Activated CD8-positive, alpha-beta T cell treated with anti-CD3 and anti-CD28 coated beads, Interleukin-2, amount 10 ng/mL, durations not matched to agents 7 days and 5 days (primary cell): ENCODE data around the gene ADAMTSL2. TPM values are rescaled to one million over a fixed set of nuclear protein-coding genes. Genes with fewer than 3 reads are reported as not detected.

ENCODE experiments used
- ATAC-seq: fragments of 150-1000 bp; cut with Tn5 transposase; one replicate; pipeline ENCODE4 v1.10.0; 2021; ENCODE audit warnings: moderate library complexity
- CTCF ChIA-PET: fragments of 350-600 bp; sonication (Branson Sonifier 250); formaldehyde crosslinking; loops from one replicate; lab custom pipeline; 2021; ENCODE audit warnings: antibody characterized with exemption; lab: Charles Lee
- POLR2A ChIA-PET: fragments of 350-600 bp; sonication (Branson Sonifier 250); formaldehyde crosslinking; loops from one replicate; lab custom pipeline; 2021; ENCODE audit warnings: antibody characterized with exemption; lab: Charles Lee
- DNase-seq: peaks from one replicate; pipeline ENCODE4 v3.0.0-alpha.2; 2020
- H3K27ac Mint-ChIP-seq: one replicate; pipeline ENCODE4 v1.8.0; 2021; ENCODE audit warnings: mild to moderate bottlenecking, mixed read lengths
- H3K27me3 Mint-ChIP-seq: one replicate; pipeline ENCODE4 v1.8.0; 2021; ENCODE audit warnings: low read depth, mixed read lengths
- H3K36me3 Mint-ChIP-seq: one replicate; pipeline ENCODE4 v1.8.0; 2021; ENCODE audit warnings: low read depth, mixed read lengths
- H3K4me1 Mint-ChIP-seq: one replicate; pipeline ENCODE4 v1.8.0; 2021; ENCODE audit warnings: low read depth, mixed read lengths
- H3K4me3 Mint-ChIP-seq: one replicate; pipeline ENCODE4 v1.8.0; 2021; ENCODE audit warnings: mild to moderate bottlenecking, mixed read lengths
- H3K9me3 Mint-ChIP-seq: one replicate; pipeline ENCODE4 v1.8.0; 2022; ENCODE audit warnings: mixed read lengths; ENCODE audit not compliant: insufficient read depth
- total RNA-seq, 2 experiments: library from RNA; stranded (reverse); gene quantifications; one replicate each; pipeline ENCODE4 v1.2.3, GENCODE V29; 2021

Gene ADAMTSL2
- total RNA-seq, 2 experiments from 2014 or later, result not detected

DNA sequence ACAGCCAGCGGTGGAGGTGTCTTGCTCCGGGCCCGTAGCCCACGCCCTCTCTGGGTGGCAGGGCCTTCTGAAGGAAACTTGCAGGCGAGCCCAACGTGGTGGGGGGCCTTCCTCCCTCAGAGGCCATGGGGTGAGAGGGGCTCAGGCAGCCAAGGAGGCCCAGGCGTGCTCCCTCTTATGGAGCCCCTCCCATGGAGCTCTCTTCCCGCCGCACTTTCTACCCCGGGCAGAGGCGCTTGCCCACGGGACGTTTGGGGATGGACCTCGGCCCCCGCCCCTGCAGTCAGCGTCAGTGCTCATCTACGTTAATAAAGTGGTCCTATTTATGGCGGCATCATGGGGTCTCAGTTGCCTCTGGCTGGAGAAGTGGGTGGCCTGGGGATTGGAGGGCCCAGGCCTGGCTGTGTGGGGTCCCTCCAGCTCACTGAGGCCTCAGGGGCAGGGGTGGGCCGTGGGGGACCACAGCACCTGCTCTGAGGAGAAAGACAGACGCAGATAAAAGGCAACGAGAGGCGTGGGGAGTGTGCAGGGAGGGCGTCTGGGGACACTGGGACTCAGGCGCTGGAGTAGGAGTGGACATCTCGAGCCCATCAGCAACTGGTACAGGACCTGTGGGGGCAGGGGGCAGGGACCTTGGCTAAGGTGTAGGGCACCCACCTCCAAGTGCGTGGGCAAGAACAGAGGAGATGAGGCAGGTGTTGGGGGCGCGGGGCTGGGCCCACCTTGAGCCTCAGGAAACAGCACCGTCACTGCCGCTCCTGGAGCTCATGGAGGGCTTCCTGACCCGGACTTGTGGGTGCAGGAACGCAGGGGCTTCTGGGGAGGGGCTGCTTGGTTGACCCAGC, 40.9 kb downstream of the ADAMTSL2 start:
- ChIA-PET CTCF (no interaction called here), POLR2A (no interaction called here)
- H3K4me3 Mint-ChIP-seq, result no peak overlapping the region
- peaks cover 23% of the 10 kb centered on the region for H3K27me3 Mint-ChIP-seq
- no peaks in the 10 kb centered on the region for H3K9me3 Mint-ChIP-seq
- no peaks in the 10 kb centered on the region for H3K36me3 Mint-ChIP-seq
- ATAC-seq, result no peak
- no peaks in the 10 kb centered on the region for H3K4me1 Mint-ChIP-seq
- no peak overlapping the region for H3K27ac Mint-ChIP-seq
- no peak for DNase-seq

DNA sequence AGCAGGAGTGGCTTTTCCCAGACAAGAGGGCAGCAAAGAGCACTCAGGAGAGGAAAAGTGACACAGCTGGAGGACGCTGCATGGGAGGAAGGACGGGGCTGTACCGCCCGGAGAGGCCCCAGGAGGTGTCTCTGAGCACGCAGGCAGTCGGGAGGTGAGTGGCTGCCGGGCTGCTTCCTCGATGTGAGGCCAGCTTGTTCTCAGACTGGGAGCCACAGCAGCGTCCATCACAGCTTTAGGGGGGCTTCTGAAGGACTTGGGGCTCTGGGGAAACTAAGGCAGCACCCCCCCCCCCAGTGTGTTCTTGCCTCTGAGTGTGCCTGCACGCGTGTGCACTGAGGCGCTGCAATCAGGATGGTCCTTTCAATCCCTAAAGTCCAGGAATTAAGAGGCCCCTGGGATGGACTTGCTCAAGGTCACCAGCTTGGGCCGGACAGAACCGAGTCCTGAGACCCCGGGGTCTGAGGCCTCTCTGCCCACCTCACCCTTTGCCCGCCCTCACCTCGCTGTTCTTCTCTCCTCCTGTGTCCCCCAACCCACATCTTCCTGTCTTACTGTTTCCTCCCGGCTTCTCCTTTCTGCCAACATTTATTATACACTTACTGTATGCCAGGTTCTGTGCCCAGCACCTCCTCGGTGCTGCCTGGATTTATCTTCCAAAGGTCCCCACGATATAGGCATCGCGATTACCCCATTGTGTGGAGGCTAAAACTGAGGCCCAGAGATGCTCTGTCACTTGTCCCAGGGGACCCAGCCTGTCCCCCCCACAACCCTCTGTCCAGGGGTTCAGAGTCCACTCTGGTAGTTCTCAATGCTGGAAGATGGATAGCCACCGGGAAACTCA, 41.7 kb downstream of the ADAMTSL2 start:
- no peak overlapping the region for H3K27ac Mint-ChIP-seq
- peaks cover 26% of the 10 kb centered on the region for H3K27me3 Mint-ChIP-seq
- H3K4me1 Mint-ChIP-seq, result no peaks in the 10 kb centered on the region
- ATAC-seq (no peak), DNase-seq (no peak)
- no peak overlapping the region for H3K4me3 Mint-ChIP-seq
- ChIA-PET CTCF (interaction anchor here (1.4 kb wide), 1 partner anchor 29 kb away, joined by 3 read pairs; no protein-coding TSS in a partner anchor), POLR2A (no interaction called here)
- no peaks in the 10 kb centered on the region for H3K36me3 Mint-ChIP-seq
- H3K9me3 Mint-ChIP-seq, result no peaks in the 10 kb centered on the region

DNA sequence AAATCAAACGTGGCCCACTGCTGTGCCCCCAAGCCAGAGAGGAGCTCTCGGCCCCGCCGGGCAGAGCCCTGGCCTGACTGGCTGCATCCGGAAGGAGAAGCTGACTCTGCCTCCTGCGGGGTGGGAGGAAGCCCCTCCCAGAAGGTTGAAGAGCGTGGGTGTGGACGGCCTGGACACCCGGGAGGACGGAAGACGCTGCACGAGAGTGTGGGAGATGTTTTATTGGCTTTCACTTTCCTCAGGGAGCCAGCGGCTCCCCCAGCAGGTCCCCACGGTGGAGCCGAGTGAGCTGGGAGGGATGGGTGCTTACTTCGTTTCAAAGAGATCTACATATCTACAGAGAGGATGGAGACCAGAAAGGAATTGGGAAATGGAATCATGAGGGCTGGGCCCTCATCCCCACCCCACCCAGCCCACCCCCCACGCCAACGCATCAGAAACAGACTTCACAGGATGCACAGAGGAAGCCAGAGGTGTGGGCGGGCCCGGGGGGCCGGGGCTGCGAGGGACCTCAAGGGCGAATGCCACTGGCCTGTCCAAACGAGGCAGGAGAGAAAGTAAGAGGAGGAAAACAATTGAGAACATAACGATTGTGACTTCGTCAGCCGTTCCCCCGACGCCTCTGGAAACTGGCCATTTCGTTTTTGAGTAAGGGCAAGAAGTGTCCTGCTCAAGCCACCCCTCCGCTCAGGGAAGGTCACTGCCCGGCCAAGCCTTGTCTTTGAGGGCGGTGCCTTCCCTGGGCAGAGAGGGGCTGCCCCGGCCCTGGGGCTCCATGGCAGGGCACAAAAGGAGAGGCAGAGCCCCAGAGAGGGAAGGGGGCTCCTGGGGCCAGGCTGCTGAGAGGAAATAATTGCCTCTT, 42.6 kb downstream of the ADAMTSL2 start:
- DNase-seq (no peak), ATAC-seq (no peak)
- peaks cover 32% of the 10 kb centered on the region for H3K27me3 Mint-ChIP-seq
- no peak overlapping the region for H3K4me3 Mint-ChIP-seq
- no peaks in the 10 kb centered on the region for H3K9me3 Mint-ChIP-seq
- ChIA-PET CTCF (interaction anchor here (1.4 kb wide), 1 partner anchor 28 kb away, joined by 3 read pairs; no protein-coding TSS in a partner anchor), POLR2A (no interaction called here)
- no peak overlapping the region for H3K27ac Mint-ChIP-seq
- no peaks in the 10 kb centered on the region for H3K4me1 Mint-ChIP-seq
- no peaks in the 10 kb centered on the region for H3K36me3 Mint-ChIP-seq

DNA sequence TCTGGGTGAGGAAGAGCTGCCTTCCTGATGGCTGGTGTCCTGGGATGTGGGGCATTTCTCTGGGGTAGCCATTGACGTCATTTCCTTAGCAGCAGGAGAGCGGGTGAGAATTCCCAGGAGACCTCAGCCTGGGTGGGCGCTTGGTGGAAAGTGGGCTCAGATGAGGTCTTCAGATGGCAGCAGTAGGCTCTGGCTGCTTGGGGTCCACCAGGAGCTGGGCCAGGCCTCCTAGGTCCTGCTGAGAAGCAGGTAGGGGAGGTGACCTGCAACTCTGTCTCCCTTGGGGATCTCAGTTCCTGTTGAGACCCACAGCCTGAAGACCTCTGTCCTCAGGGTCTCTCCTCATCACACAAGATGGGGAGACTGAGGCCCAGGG, 43.2 kb downstream of the ADAMTSL2 start:
- no peak overlapping the region for H3K27ac Mint-ChIP-seq
- H3K4me1 Mint-ChIP-seq, result no peaks in the 10 kb centered on the region
- ATAC-seq (no peak), DNase-seq (no peak)
- CTCF ChIA-PET, result interaction anchor here (1.4 kb wide), 1 partner anchor 27 kb away, joined by 3 read pairs; no protein-coding TSS in a partner anchor
- no peaks in the 10 kb centered on the region for H3K9me3 Mint-ChIP-seq
- POLR2A ChIA-PET, result no interaction called here
- peaks cover 32% of the 10 kb centered on the region for H3K27me3 Mint-ChIP-seq
- no peaks in the 10 kb centered on the region for H3K36me3 Mint-ChIP-seq
- no peak overlapping the region for H3K4me3 Mint-ChIP-seq

DNA sequence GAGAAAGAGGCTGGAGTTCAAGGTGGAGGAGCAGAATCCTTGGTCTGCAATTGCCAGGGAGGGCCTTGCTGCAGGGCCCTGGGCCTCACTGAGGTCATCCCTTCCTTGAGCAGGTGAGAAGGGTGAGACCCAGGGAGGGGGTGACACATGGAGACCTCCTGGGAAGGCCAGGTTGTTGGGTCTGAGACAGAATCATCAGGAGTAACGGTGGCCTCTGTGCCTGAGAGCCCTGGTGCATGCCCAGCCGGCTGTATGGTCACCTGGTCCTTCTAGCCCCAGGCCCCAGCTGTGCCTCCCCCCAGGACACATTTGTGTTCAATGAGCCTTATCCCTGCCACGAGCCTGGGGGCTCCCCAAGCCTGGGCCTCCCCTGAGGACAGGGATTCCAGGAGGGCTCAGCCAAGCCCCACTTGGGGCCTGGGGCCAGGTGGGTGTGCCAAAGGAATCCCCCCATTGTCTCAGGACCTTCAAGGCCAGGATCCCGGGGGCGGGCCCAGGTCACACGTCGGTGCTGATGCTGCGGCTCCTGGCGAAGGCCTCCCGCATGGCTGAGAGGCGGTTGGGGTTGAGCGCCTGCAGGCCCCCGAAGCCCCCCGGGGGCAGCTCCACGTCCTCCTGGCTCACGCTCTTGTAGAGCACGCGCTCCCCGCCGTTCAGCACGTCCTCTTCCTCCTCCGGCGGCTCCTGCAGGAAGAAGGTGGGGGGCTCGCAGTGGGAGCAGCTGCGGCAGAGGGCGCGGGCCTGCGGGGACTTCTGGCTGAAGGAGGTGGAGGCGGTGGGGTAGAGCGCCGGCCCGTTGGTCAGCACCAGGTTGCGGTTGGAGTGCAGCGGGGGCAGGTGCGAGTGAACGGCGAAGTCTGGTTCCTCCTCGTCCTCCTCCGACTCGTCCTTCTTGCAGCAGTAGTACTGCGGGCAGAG, 44.3 kb downstream of the ADAMTSL2 start:
- Mint-ChIP-seq H3K9me3 (no peaks in the 10 kb centered on the region), H3K36me3 (no peaks in the 10 kb centered on the region), H3K27ac (no peak overlapping the region), H3K4me3 (no peak overlapping the region), H3K27me3 (peaks cover 32% of the 10 kb centered on the region), H3K4me1 (no peaks in the 10 kb centered on the region)
- ChIA-PET POLR2A (no interaction called here), CTCF (no interaction called here)
- ATAC-seq (no peak), DNase-seq (no peak)

DNA sequence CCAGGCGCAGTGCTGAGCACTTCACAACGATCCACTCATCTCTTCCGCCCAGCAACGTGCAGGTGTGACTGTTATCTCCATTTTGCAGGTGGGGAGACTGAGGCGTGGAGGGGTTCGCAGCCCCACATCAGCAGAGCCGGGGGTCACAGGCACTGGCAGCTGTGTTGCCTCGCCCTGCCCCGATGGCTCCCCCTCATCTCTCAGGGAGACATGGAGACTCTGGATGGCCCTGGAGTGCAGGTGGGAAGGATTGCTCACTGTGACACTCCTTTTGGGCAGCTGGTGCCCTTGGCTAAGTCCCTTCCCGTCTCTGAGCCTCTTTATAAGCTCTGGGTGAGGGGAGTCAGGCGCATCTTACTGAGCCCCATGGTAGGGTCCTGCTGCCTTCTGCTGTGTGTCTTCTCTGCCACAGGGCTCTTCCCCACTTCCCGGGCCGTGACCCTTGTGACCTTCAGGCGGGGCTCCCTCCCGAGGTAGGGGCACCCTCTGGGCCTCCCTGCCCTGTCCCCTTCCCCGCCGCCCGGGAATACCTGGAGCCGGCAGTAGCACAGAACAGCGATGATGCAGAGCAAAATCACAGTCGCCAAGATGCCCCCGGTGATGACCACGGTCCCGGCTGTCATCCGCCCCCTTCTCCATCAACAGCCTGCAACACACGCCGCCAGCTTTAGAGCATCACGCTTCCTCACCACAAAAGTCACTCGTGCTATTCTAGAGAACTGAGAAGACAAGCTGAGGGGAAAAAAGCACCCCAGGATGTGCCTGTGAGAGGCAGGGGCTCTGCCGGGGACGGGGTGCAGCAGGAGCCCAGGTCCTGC, 45.3 kb downstream of the ADAMTSL2 start:
- CTCF ChIA-PET, result no interaction called here
- H3K27ac Mint-ChIP-seq, result no peak overlapping the region

DNA sequence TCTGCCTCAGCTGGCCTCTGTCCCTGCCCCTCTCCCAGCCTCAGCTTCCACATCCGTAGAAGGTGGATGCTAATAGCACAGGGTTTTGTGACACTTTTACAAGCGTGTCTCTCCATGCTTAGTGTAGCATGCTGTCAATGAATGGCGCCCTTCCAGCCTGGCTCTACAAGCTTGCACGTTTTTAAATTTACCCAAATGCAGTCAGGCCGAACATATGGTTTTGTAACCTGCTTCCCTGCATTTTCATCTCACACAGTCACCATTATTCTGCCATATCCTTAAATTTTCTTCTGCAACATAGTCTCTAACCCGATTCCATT, 45.9 kb downstream of the ADAMTSL2 start:
- CTCF ChIA-PET, result interaction anchor here (1.1 kb wide), 1 partner anchor 9 kb away, joined by 4 read pairs; no protein-coding TSS in a partner anchor

More for the DNA sequence above, 45.3 kb downstream of the ADAMTSL2 start:
- H3K27me3 Mint-ChIP-seq, result peaks cover 34% of the 10 kb centered on the region
- H3K4me3 Mint-ChIP-seq, result no peak overlapping the region
- no peaks in the 10 kb centered on the region for H3K36me3 Mint-ChIP-seq
- ATAC-seq (no peak), DNase-seq (no peak)
- H3K4me1 Mint-ChIP-seq, result no peaks in the 10 kb centered on the region
- POLR2A ChIA-PET, result no interaction called here
- no peaks in the 10 kb centered on the region for H3K9me3 Mint-ChIP-seq

DNA sequence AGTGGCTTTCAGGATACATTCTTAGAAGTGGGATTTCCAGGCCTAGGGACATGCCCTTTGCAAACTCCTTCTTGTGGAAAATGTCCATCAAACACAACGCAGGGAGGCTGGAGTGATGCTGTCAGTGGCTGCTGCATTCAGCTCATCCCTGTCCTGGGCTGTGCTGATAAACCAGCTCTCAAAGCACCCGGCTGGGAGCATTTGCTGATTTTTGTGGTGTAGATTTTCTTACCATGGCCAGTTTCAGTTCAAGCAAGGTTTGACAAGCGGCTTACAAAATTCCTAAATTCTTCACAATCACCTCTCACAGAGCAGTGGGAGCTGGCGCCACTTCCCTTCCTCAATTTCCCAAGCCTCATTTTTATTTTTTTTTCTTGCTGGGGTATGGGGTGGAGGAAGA, 46.5 kb downstream of the ADAMTSL2 start:
- Mint-ChIP-seq H3K9me3 (no peaks in the 10 kb centered on the region), H3K27me3 (peaks cover 44% of the 10 kb centered on the region), H3K4me3 (no peak overlapping the region), H3K4me1 (no peaks in the 10 kb centered on the region), H3K27ac (no peak overlapping the region), H3K36me3 (no peaks in the 10 kb centered on the region)
- DNase-seq (no peak), ATAC-seq (no peak)
- POLR2A ChIA-PET, result interaction anchor here (0.6 kb wide), 1 partner anchor 158 kb away, joined by 4 read pairs; no protein-coding TSS in a partner anchor
- CTCF ChIA-PET, result interaction anchor here (1.1 kb wide), 1 partner anchor 9 kb away, joined by 4 read pairs; no protein-coding TSS in a partner anchor

More for the DNA sequence above, 45.9 kb downstream of the ADAMTSL2 start:
- Mint-ChIP-seq H3K27ac (no peak overlapping the region), H3K4me1 (no peaks in the 10 kb centered on the region), H3K36me3 (no peaks in the 10 kb centered on the region), H3K27me3 (peaks cover 37% of the 10 kb centered on the region), H3K4me3 (no peak overlapping the region), H3K9me3 (no peaks in the 10 kb centered on the region)
- POLR2A ChIA-PET, result interaction anchor here (0.6 kb wide), 1 partner anchor 159 kb away, joined by 4 read pairs; no protein-coding TSS in a partner anchor
- ATAC-seq, result no peak
- DNase-seq, result no peak

DNA sequence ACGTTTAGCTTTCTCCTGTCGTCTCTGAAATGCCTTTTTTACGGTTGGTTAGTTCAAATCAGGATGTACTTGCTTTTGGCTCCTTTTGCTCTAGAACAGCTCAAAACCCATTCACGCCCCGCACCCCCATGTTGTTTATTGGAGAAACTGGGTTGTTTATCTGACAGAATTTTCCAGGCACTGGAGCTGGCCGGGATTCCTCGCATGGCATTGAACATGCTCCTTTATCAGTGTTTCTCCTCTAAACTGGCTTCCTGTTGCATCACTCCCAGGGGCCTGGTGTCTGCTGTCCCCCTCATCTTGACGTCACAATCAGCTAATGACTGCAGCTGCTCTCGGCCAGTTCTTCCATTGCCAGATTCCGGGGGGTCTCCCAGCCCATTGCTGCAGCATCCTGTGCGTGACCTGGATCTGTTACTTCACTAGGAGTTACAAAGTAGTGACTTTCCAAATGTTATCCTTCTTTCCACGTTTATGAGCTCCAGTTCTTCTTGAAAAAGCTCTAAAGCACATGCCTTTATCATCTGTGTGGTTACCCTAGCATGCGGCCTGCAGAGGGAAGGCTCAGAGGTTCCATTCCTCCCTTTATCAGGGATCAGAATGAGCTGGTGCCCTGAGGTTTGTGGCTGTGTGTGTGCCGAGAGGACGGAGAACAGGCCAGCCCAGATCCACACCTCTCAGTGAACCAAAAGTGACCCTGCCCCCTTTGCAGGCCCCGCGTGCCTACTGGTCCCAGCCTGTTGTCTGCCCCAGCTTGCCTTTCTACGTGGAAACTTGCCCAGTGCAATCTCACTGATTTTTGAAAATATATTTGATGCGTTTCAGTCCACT, 47.2 kb downstream of the ADAMTSL2 start:
- H3K9me3 Mint-ChIP-seq, result no peaks in the 10 kb centered on the region
- peaks cover 42% of the 10 kb centered on the region for H3K27me3 Mint-ChIP-seq
- no peak overlapping the region for H3K27ac Mint-ChIP-seq
- no peaks in the 10 kb centered on the region for H3K36me3 Mint-ChIP-seq
- ATAC-seq (no peak), DNase-seq (no peak)
- no peaks in the 10 kb centered on the region for H3K4me1 Mint-ChIP-seq
- ChIA-PET CTCF (interaction anchor here (0.8 to 1.1 kb wide), 2 partner anchors 8 to 39 kb away, joined by 3 to 4 read pairs; no protein-coding TSS in a partner anchor), POLR2A (no interaction called here)
- H3K4me3 Mint-ChIP-seq, result no peak overlapping the region
